Activated CD4-positive, alpha-beta memory T cell treated with anti-CD3 and anti-CD28 coated beads for 36 hours (primary cell): Measurements from ENCODE around the gene MORN3. TPM values are rescaled to one million over a fixed set of nuclear protein-coding genes. Genes with fewer than 3 reads are reported as not detected.
"Not testable (repeated sequence)": the region's sequence is repeated elsewhere in the genome, so short reads cannot be mapped to it uniquely, and the experiment has no call there.

Source experiments
- CTCF ChIA-PET: fragments of 350-600 bp; sonication (Branson Sonifier 250); formaldehyde crosslinking; loops from one replicate; lab custom pipeline; 2021; ENCODE audit warnings: antibody characterized with exemption, inconsistent platforms; lab: Charles Lee
- POLR2A ChIA-PET: fragments of 350-600 bp; sonication (Branson Sonifier 250); formaldehyde crosslinking; loops from one replicate; lab custom pipeline; 2021; ENCODE audit warnings: antibody characterized with exemption; lab: Charles Lee
- DNase-seq: peaks from one replicate; pipeline ENCODE4 v3.0.0-alpha.2; 2020
- H3K27ac Mint-ChIP-seq: one replicate; pipeline ENCODE4 v1.8.0; 2021; ENCODE audit warnings: mixed read lengths
- H3K27me3 Mint-ChIP-seq: one replicate; pipeline ENCODE4 v1.8.0; 2021; ENCODE audit warnings: mixed read lengths
- H3K36me3 Mint-ChIP-seq: one replicate; pipeline ENCODE4 v1.8.0; 2021; ENCODE audit warnings: mixed read lengths
- H3K4me1 Mint-ChIP-seq: one replicate; pipeline ENCODE4 v1.8.0; 2021; ENCODE audit warnings: low read depth, mixed read lengths
- H3K4me3 Mint-ChIP-seq: one replicate; pipeline ENCODE4 v1.8.0; 2021; ENCODE audit warnings: mild to moderate bottlenecking, mixed read lengths
- H3K9me3 Mint-ChIP-seq: one replicate; pipeline ENCODE4 v1.8.0; 2021; ENCODE audit warnings: mixed read lengths
- intact Hi-C: fragments of 100-400 bp; cut with micrococcal nuclease; formaldehyde crosslinking; loops from one replicate; pipeline ENCODE4 v1.15.1; 2023
- total RNA-seq, 2 experiments: library from RNA; stranded (reverse); gene quantifications; one replicate each; pipeline ENCODE4 v1.2.3, GENCODE V29; 2021

MORN3 gene
- total RNA-seq, 2 experiments from 2014 or later = 2.7 to 3.7 TPM

DNA sequence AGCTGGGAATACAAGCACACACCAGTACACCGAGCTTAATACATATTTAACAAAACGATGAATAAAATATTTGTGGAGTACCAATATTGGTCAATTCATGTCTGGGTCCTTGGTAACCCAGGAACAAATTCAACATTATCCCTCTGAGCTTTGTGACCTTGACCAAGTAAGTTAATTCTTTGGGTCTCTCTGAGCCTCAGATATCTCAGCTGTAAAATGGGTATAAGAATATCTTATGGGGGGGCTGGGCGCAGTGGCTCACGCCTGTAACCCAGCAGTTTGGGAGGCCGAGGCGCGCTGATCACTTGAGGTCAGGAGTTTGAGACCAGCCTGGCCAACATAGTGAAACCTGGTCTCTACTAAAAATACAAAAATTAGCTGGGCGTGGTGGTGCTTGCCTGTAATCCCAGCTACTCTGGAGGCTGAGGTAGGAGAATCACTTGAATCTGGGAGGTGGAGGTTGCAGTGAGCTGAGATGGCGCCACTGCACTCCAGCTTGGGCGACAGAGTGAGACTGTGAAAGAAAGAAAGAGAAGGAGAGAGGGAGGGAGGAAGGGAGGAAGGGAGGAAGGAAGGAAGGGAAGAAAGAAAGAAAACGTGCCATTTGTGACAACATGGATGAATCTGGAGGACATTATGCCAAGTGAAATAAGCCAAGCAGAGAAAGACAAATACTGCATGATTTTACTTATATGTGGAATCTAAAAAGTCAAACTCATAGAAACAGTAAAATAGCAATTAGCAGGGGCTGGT, 7.9 kb downstream of the MORN3 start:
- Mint-ChIP-seq H3K4me1 (peaks cover 70% of the 10 kb centered on the region), H3K27ac (peak overlapping the region; percentile 72)
- ChIA-PET POLR2A (interaction anchor here (0.6 to 4.3 kb wide), 3 partner anchors 10 to 84 kb away, joined by 3 to 27 read pairs (median 3); partner anchors contain the start of gene ORAI1), CTCF (interaction anchor here (0.6 to 8.8 kb wide), 3 partner anchors 9 to 34 kb away, joined by 3 to 57 read pairs (median 3); partner anchors contain the start of gene MORN3)
- H3K36me3 Mint-ChIP-seq, DNase-seq, H3K9me3 Mint-ChIP-seq, H3K4me3 Mint-ChIP-seq, H3K27me3 Mint-ChIP-seq, intact Hi-C loops: not testable (repeated sequence)

DNA sequence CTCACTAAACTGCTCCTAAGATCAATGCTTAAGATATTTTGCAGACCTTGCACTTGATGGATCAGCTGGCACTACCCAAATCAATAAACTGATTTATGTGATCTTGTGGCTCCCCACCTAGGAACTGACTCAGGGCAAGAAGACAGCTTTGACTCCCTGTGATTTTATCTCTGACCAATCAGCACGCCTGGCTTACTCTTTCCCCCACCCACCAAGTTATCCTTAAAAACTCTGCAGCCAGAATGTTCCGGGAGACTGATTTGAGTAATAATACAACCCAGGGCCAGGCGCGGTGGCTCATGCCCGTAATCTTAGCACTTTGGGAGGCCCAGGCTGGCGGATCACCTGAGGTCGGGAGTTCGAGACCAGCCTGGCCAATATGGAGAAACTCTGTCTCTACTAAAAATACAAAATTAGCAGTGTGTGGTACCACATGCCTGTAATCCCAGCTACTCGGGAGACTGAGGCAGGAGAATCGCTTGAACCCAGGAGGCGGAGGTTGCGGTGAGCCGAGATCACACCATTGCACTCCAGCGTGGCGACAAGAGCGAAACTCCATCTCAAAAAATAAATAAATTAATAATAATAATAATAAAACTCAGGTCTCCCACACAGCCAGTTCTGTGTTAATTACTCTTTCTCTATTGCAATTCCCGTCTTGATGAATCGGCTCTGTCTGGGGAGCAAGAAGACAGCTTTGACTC, 12.0 kb downstream of the MORN3 start:
- H3K4me1 Mint-ChIP-seq = peaks cover 52% of the 10 kb centered on the region
- no peaks in the 10 kb centered on the region for H3K9me3 Mint-ChIP-seq
- H3K4me3 Mint-ChIP-seq = no peak overlapping the region
- DNase-seq = peak; percentile 79
- H3K27ac Mint-ChIP-seq = peak overlapping the region; percentile 98
- no peaks in the 10 kb centered on the region for H3K27me3 Mint-ChIP-seq
- ChIA-PET CTCF (interaction anchor here (0.9 to 8.8 kb wide), 6 partner anchors 13 to 157 kb away, joined by 3 to 57 read pairs (median 6); partner anchors contain the start of genes MORN3 and ORAI1), POLR2A (interaction anchor here (0.6 to 4.3 kb wide), 10 partner anchors 9 to 136 kb away, joined by 3 to 27 read pairs (median 4); partner anchors contain the start of genes ORAI1 and RHOF)
- intact Hi-C loops = loop anchor here (1.0 to 2.0 kb wide), 5 partner anchors 15 to 67 kb away; no protein-coding TSS in a partner anchor
- H3K36me3 Mint-ChIP-seq = peaks cover 7% of the 10 kb centered on the region

DNA sequence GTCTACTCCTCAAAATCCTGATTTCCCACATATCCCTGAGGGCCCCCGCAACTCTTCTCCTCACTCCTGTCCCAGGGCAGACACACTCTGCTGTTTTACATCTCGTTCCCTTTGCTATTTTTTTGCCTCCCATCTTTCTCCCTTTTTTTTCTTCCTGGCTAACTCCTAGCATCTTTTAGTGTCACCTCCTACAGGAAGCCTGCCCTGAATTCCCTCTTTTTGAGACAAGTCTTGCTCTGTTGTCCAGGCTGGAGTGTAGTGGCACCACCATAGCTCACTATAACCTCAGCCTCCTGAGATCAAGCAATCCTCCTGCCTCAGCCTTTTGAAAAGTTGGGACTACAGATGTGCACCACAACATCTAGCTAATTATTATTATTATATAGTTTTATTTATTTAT, 13.3 kb downstream of the MORN3 start:
- Mint-ChIP-seq H3K9me3 (no peaks in the 10 kb centered on the region), H3K4me3 (no peak overlapping the region), H3K4me1 (peaks cover 45% of the 10 kb centered on the region), H3K27me3 (no peaks in the 10 kb centered on the region), H3K27ac (no peak overlapping the region), H3K36me3 (peaks cover 7% of the 10 kb centered on the region)
- CTCF ChIA-PET = interaction anchor here (1.1 to 8.8 kb wide), 3 partner anchors 14 to 156 kb away, joined by 3 to 57 read pairs (median 7); partner anchors contain the start of gene MORN3
- DNase-seq = no peak
- POLR2A ChIA-PET = interaction anchor here (1.2 to 1.7 kb wide), 2 partner anchors 8 to 20 kb away, joined by 4 to 5 read pairs; no protein-coding TSS in a partner anchor
- intact Hi-C loops = loop anchor here (2.0 kb wide), 2 partner anchors 19 to 65 kb away; no protein-coding TSS in a partner anchor

DNA sequence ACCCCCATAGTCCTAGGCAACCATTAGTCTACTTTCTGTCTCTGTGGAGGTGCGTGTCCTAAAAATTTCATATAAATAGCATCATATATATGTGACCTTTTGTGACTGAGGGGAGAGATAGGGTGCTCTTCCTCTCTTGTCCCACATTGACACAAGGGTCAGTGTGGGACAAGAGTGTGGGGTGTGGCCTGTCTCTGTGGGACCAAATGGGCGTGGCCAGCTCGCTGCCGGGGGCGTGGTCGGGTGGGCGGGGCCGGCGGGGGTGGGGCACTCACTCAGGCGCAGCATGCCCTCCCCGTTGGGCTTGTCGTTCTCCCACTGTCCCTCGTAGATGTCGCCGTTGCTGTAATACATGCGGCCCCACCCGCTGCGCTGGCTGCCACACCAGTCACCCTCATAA, 15.5 kb downstream of the MORN3 start:
- Mint-ChIP-seq H3K4me1 (peaks cover 42% of the 10 kb centered on the region), H3K27ac (peak overlapping the region; percentile 39), H3K4me3 (no peak overlapping the region), H3K36me3 (peaks cover 14% of the 10 kb centered on the region), H3K27me3 (no peaks in the 10 kb centered on the region), H3K9me3 (no peaks in the 10 kb centered on the region)
- ChIA-PET CTCF (interaction anchor here (1.7 to 8.8 kb wide), 2 partner anchors 17 kb away, joined by 3 to 57 read pairs; partner anchors contain the start of gene MORN3), POLR2A (no interaction called here)
- DNase-seq = no peak
- intact Hi-C loops = no loop called here

DNA sequence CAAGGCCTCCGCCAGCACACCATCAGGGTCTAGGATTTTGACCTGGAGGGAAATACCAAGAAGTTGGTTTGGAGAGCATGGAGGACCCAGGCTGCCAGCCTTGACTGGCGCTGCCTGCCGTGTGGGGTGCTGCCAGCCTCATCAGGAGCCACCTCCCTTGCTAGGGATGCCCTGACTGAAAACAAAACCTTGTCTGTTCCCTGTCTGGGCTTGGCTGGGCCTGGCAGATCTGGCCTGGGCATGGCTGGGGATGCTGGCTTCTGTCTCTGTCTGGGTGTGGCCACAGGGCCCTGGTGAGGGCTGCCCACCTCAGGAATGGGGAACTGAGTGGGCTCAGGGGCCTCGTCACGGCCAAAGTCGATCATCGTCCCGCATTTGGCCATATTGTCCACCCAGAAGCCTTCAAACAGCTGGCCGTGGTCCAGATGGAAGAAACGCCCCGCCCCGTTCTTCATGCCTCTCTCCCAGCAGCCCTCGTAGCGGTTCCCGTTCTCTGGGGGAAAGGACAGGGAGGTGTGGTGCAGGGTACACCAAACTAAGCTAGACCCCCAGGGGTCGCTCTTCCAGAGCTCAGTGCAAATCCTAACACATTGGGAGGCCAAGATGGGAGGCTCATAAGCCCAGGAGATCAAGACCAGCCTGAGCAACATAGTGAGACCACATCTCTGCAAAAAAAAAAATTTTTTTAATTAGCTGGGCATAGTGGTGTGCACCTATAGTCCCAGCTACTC, 16.5 kb downstream of the MORN3 start:
- Mint-ChIP-seq H3K9me3 (no peaks in the 10 kb centered on the region), H3K4me3 (no peak overlapping the region), H3K27me3 (no peaks in the 10 kb centered on the region), H3K27ac (no peak overlapping the region), H3K4me1 (peaks cover 32% of the 10 kb centered on the region), H3K36me3 (peaks cover 16% of the 10 kb centered on the region)
- no peak for DNase-seq
- ChIA-PET CTCF (interaction anchor here (1.0 to 8.8 kb wide), 2 partner anchors 18 to 26 kb away, joined by 3 to 57 read pairs; partner anchors contain the start of genes MORN3 and ORAI1), POLR2A (no interaction called here)
- intact Hi-C loops = no loop called here

DNA sequence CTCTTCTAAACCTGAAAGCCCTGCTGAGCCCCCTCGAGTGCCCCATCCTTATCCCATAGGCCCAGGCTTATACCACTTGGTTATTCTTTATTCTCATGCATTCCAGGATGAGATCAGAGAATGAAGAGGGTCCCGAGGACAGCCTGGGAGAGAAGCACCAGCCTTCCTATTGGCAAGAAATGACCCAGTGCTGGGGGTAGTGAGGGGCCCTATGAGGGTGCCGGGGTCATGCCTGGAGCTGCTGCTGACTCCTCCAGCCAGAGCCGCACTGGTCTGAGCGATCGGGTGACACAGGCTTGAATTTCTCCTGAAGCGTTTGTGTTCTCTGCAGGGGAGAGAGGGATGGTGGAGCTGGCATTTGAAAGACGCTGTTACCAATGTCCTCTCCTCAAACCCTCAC, 18.1 kb downstream of the MORN3 start:
- intact Hi-C loops = no loop called here
- POLR2A ChIA-PET = interaction anchor here (0.6 to 0.7 kb wide), 2 partner anchors 20 to 60 kb away, joined by 3 to 4 read pairs; no protein-coding TSS in a partner anchor
- Mint-ChIP-seq H3K9me3 (no peaks in the 10 kb centered on the region), H3K4me3 (no peak overlapping the region), H3K36me3 (peaks cover 18% of the 10 kb centered on the region), H3K27ac (no peak overlapping the region), H3K27me3 (no peaks in the 10 kb centered on the region), H3K4me1 (peaks cover 21% of the 10 kb centered on the region)
- CTCF ChIA-PET = interaction anchor here (0.6 to 1.0 kb wide), 2 partner anchors 17 to 1014 kb away, joined by 3 read pairs; no protein-coding TSS in a partner anchor
- DNase-seq = no peak

DNA sequence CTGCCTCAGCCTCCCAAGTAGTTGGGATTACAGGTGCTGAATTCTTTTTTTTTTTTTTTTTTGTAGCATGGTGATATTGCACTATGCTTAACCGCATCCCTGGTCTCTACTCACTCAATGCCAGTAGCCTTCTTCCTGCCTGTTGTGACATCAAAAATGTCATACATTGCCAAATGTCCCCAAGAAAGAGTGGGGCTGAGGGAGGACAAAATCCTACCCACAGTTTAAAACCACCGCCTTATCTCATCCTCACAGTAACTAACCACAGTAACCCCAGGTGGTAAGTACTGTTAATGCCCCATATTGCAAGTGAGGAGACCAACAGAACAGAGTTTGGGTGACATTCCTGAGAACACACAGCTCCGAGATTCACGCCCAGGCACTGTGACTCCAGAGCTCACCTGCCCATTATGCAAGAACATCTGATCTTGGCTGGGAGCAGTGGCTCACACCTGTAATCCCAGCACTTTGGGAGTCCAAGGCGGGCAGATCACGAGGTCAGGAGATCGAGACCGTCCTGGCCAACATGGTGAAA, 19.6 kb downstream of the MORN3 start:
- H3K27ac Mint-ChIP-seq = peak overlapping the region; percentile 70
- ChIA-PET CTCF (interaction anchor here (0.7 to 1.6 kb wide), 2 partner anchors 156 to 1089 kb away, joined by 3 to 4 read pairs; no protein-coding TSS in a partner anchor), POLR2A (interaction anchor here (1.1 kb wide), 1 partner anchor 20 kb away, joined by 3 read pairs; no protein-coding TSS in a partner anchor)
- peaks cover 21% of the 10 kb centered on the region for H3K4me1 Mint-ChIP-seq
- DNase-seq = peak; percentile 22
- intact Hi-C loops = no loop called here
- H3K36me3 Mint-ChIP-seq = peaks cover 18% of the 10 kb centered on the region
- H3K27me3 Mint-ChIP-seq = no peaks in the 10 kb centered on the region
- no peaks in the 10 kb centered on the region for H3K9me3 Mint-ChIP-seq
- no peak overlapping the region for H3K4me3 Mint-ChIP-seq

DNA sequence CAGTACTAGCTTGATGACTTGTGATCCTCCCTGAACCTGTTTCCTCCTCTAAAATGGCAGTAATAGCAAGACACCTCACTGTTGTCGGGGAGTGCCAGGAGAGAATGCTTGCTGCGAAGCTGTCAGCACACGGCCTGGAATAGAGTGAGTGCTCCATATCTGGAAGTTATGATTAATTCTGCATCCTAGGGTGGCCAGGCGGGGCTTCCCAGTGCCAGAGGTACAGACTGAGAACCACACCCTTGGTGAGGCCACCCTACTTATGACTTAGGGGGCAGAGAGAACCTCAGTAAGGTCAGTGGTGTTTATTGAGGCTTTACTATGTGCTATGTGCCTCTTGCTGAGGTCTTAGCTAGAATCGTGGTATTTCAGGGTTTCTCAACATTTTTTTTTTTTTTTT, 20.1 kb downstream of the MORN3 start:
- intact Hi-C loops = no loop called here
- POLR2A ChIA-PET = interaction anchor here (1.1 to 1.6 kb wide), 2 partner anchors 7 to 19 kb away, joined by 3 to 4 read pairs; no protein-coding TSS in a partner anchor
- H3K4me3 Mint-ChIP-seq = no peak overlapping the region
- no peak for DNase-seq
- H3K27ac Mint-ChIP-seq = peak overlapping the region; percentile 70
- peaks cover 17% of the 10 kb centered on the region for H3K4me1 Mint-ChIP-seq
- CTCF ChIA-PET = interaction anchor here (0.6 to 1.6 kb wide), 4 partner anchors 19 to 1089 kb away, joined by 3 to 4 read pairs (median 4); no protein-coding TSS in a partner anchor
- peaks cover 18% of the 10 kb centered on the region for H3K36me3 Mint-ChIP-seq
- H3K27me3 Mint-ChIP-seq = no peaks in the 10 kb centered on the region
- no peaks in the 10 kb centered on the region for H3K9me3 Mint-ChIP-seq

DNA sequence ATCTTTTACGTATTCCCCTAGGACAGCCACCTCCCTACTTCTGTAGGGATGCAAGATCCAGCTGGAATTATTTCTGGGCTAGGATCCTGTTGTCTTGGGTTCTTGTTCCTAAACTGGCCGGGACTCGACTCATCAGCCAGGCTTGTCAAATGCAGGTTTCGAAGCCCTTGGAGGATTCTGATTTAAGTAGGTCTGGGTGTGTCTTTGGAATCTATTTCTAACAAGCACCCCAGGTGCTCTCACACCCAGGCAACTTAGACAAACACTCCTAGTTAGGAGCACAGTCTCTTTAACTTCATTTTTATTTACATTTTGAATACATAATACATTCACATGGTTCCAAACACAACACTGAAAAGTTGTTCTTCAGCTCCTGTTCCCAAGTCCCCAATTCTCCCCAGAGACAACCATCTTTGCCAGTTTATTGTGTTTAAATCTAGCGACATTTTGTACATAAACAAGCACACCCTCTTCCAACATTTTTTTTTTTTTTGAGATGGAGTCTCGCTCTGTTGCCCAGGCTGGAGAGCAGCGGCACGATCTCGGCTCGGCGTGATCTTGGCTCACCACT, 20.9 kb downstream of the MORN3 start:
- Mint-ChIP-seq H3K4me1 (peaks cover 11% of the 10 kb centered on the region), H3K27me3 (no peaks in the 10 kb centered on the region), H3K9me3 (no peaks in the 10 kb centered on the region), H3K27ac (peak overlapping the region; percentile 28), H3K4me3 (no peak overlapping the region), H3K36me3 (peaks cover 15% of the 10 kb centered on the region)
- intact Hi-C loops = no loop called here
- ChIA-PET CTCF (interaction anchor here (0.6 to 1.3 kb wide), 5 partner anchors 11 to 146 kb away, joined by 3 to 4 read pairs (median 3); no protein-coding TSS in a partner anchor), POLR2A (interaction anchor here (0.6 to 1.6 kb wide), 3 partner anchors 8 to 19 kb away, joined by 3 to 4 read pairs (median 3); no protein-coding TSS in a partner anchor)
- DNase-seq = no peak

DNA sequence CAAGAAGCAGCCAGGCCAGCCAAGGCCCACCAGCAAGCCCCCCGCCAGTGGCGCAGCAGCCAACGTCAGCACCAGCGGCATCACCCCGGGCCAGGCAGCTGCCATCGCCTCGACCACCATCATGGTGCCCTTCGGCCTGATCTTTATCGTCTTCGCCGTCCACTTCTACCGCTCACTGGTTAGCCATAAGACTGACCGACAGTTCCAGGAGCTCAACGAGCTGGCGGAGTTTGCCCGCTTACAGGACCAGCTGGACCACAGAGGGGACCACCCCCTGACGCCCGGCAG, 28.2 kb downstream of the MORN3 start:
- ChIA-PET POLR2A (no interaction called here), CTCF (interaction anchor here (0.7 to 1.1 kb wide), 2 partner anchors 27 to 40 kb away, joined by 3 read pairs; no protein-coding TSS in a partner anchor)
- Mint-ChIP-seq H3K4me1 (peaks cover 25% of the 10 kb centered on the region), H3K27me3 (no peaks in the 10 kb centered on the region), H3K9me3 (no peaks in the 10 kb centered on the region), H3K36me3 (peaks cover 20% of the 10 kb centered on the region), H3K27ac (no peak overlapping the region), H3K4me3 (no peak overlapping the region)
- no peak for DNase-seq
- intact Hi-C loops = no loop called here
